H1 (cell line): ENCODE measurements around the gene ERI3. TPM values are rescaled to one million over a fixed set of nuclear protein-coding genes. Genes with fewer than 3 reads are reported as not detected.
A peak's percentile ranks its signal among the peaks of the same experiment; 100 is the strongest.

ENCODE experiments used
- CTCF ChIA-PET: fragments of 300-600 bp; sonication (Branson Sonifier 250); formaldehyde crosslinking; loops from one replicate; lab custom pipeline; 2021; ENCODE audit not compliant: partially characterized antibody; lab: Charles Lee
- POLR2A ChIA-PET: fragments of 300-600 bp; sonication (Branson Sonifier 250); formaldehyde crosslinking; loops from one replicate; lab custom pipeline; 2021; ENCODE audit warnings: inconsistent platforms; ENCODE audit not compliant: partially characterized antibody; lab: Charles Lee
- DNase-seq, 2 experiments: peaks; one replicate each; pipeline versions ENCODE4 v3.0.0 to v3.0.0-alpha.2; 2010 to 2022; ENCODE audit warnings: low spot score in 2 of 2, low read depth in 1 of 2, mixed read lengths in 1 of 2
- FAIRE-seq: peaks from 2 replicates; lab custom pipeline; 2011; peaks lifted over from hg19 to GRCh38; lab: Jason Lieb, UNC
- H2AFZ ChIP-seq: 2 replicates; pipeline ENCODE4 v1.8.1; 2012; ENCODE audit warnings: low read length, inconsistent platforms
- H2AK5ac ChIP-seq: 2 replicates; pipeline ENCODE4 v1.6.1; 2013; ENCODE audit warnings: low read depth, low read length
- H2BK120ac ChIP-seq: replicated peaks from 2 replicates; pipeline ENCODE3; 2013; ENCODE audit warnings: low read depth, low read length, inconsistent platforms
- H2BK12ac ChIP-seq: 2 replicates; pipeline ENCODE4 v1.6.1; 2013; ENCODE audit warnings: low read depth, low read length
- H2BK15ac ChIP-seq: 2 replicates; pipeline ENCODE4 v1.6.1; 2013; ENCODE audit warnings: low read length
- H2BK20ac ChIP-seq: 2 replicates; pipeline ENCODE4 v1.6.1; 2013; ENCODE audit warnings: low read length
- H2BK5ac ChIP-seq: 2 replicates; pipeline ENCODE4 v1.6.1; 2013; ENCODE audit warnings: low read depth, low read length
- H3K14ac ChIP-seq: 2 replicates; pipeline ENCODE4 v1.6.1; 2013; ENCODE audit warnings: inconsistent platforms; ENCODE audit not compliant: insufficient read length
- H3K18ac ChIP-seq: 2 replicates; pipeline ENCODE4 v1.6.1; 2013; ENCODE audit warnings: low read length; ENCODE audit errors: extremely low read depth
- H3K23ac ChIP-seq: 2 replicates; pipeline ENCODE4 v1.6.1; 2013; ENCODE audit warnings: inconsistent platforms; ENCODE audit not compliant: insufficient read length
- H3K23me2 ChIP-seq: 2 replicates; pipeline ENCODE4 v1.6.1; 2013; ENCODE audit warnings: low read depth, low read length
- H3K27ac ChIP-seq: 2 replicates; pipeline ENCODE4 v1.6.1; 2011; ENCODE audit warnings: low read depth, low read length, inconsistent platforms
- H3K27me3 ChIP-seq, 4 experiments: replicated peaks in 1 of 4; 1 replicate in 1 of 4; 2 replicates in 3 of 4; pipeline versions ENCODE4 v1.6.1 to v1.8.1; 2011 to 2013; ENCODE audit warnings: low read length in 3 of 4, mild to moderate bottlenecking in 3 of 4, inconsistent platforms in 2 of 4, mixed read lengths in 2 of 4, moderate library complexity in 1 of 4; ENCODE audit not compliant: control insufficient read depth in 3 of 4, insufficient read depth in 3 of 4; ENCODE audit errors: extremely low read depth in 1 of 4
- H3K36me3 ChIP-seq, 4 experiments: 2 replicates each; pipeline versions ENCODE4 v1.6.1 to v1.8.1; 2011 to 2013; ENCODE audit warnings: mild to moderate bottlenecking in 4 of 4, low read length in 3 of 4, moderate library complexity in 2 of 4, control low read depth in 1 of 4, inconsistent platforms in 1 of 4; ENCODE audit not compliant: insufficient read depth in 4 of 4, control insufficient read depth in 2 of 4
- H3K4ac ChIP-seq: replicated peaks from 2 replicates; pipeline ENCODE3; 2013; ENCODE audit warnings: low read length, low read depth, mixed read lengths, inconsistent platforms; ENCODE audit not compliant: insufficient read length
- H3K4me1 ChIP-seq, 4 experiments: replicated peaks in 1 of 4; 1 replicate in 1 of 4; 2 replicates in 3 of 4; pipeline versions ENCODE4 v1.6.1 to v1.8.1; 2011 to 2013; ENCODE audit warnings: low read length in 3 of 4, inconsistent platforms in 2 of 4, mixed read lengths in 1 of 4; ENCODE audit not compliant: insufficient read depth in 4 of 4, control insufficient read depth in 3 of 4
- H3K4me2 ChIP-seq, 2 experiments: 2 replicates each; pipeline versions ENCODE4 v1.6.1 to v1.8.1; 2011 to 2013; ENCODE audit warnings: low read depth in 2 of 2, low read length in 2 of 2, control low read depth in 1 of 2, inconsistent platforms in 1 of 2, mild to moderate bottlenecking in 1 of 2; ENCODE audit not compliant: insufficient read depth in 1 of 2
- H3K4me3 ChIP-seq, 4 experiments: fragments of 200-600, 300-600 bp in 1 of 4; sonication (generic), shearing (Covaris generic), sonication (Bioruptor Twin) in 1 of 4; 2 replicates each; pipeline versions ENCODE4 v1.5.1 to v1.8.1; 2011 to 2016; ENCODE audit warnings: low read length in 4 of 4, low read depth in 3 of 4, control low read depth in 2 of 4, inconsistent platforms in 2 of 4, mild to moderate bottlenecking in 2 of 4, mixed read lengths in 1 of 4, moderate library complexity in 1 of 4; ENCODE audit not compliant: insufficient read depth in 2 of 4; ENCODE audit errors: extremely low read depth in 1 of 4
- H3K56ac ChIP-seq: replicated peaks from 2 replicates; pipeline ENCODE3; 2013; ENCODE audit warnings: low read depth, mild to moderate bottlenecking, mixed read lengths, low read length, inconsistent platforms; ENCODE audit not compliant: insufficient read length
- H3K79me1 ChIP-seq: 2 replicates; pipeline ENCODE4 v1.6.1; 2013; ENCODE audit warnings: low read depth, low read length, control low read depth
- H3K79me2 ChIP-seq, 2 experiments: 2 replicates each; pipeline versions ENCODE4 v1.6.1 to v1.8.1; 2012 to 2013; ENCODE audit warnings: low read length in 2 of 2, mild to moderate bottlenecking in 2 of 2, inconsistent platforms in 1 of 2; ENCODE audit not compliant: insufficient read depth in 2 of 2, control insufficient read depth in 1 of 2
- H3K9ac ChIP-seq, 4 experiments: replicated peaks in 1 of 4; 1 replicate in 1 of 4; 2 replicates in 3 of 4; pipeline versions ENCODE4 v1.6.1 to v1.8.1; 2011 to 2013; ENCODE audit warnings: low read depth in 3 of 4, low read length in 3 of 4, control low read depth in 2 of 4, mild to moderate bottlenecking in 2 of 4, moderate library complexity in 2 of 4, inconsistent platforms in 1 of 4; ENCODE audit errors: extremely low read depth in 1 of 4
- H3K9me3 ChIP-seq, 2 experiments: 2 replicates each; pipeline versions ENCODE4 v1.6.1 to v1.8.1; 2012 to 2013; ENCODE audit warnings: mild to moderate bottlenecking in 2 of 2, moderate library complexity in 2 of 2, control low read depth in 1 of 2, inconsistent platforms in 1 of 2, low read depth in 1 of 2, low read length in 1 of 2, mixed read lengths in 1 of 2; ENCODE audit not compliant: insufficient read depth in 2 of 2
- H4K20me1 ChIP-seq, 2 experiments: replicated peaks in 1 of 2; 2 replicates each; pipeline versions ENCODE3 to v1.8.1; 2011 to 2013; ENCODE audit warnings: inconsistent platforms in 2 of 2, low read length in 2 of 2, mild to moderate bottlenecking in 1 of 2; ENCODE audit not compliant: insufficient read depth in 2 of 2, control insufficient read depth in 1 of 2
- H4K5ac ChIP-seq: 2 replicates; pipeline ENCODE4 v1.6.1; 2013; ENCODE audit warnings: low read length, low read depth, mixed read lengths, inconsistent platforms; ENCODE audit not compliant: insufficient read length
- H4K8ac ChIP-seq: 2 replicates; pipeline ENCODE4 v1.8.0; 2013; ENCODE audit warnings: mild to moderate bottlenecking, moderate library complexity, low read length, inconsistent platforms; ENCODE audit not compliant: insufficient read depth; ENCODE audit errors: extremely low read depth
- H4K91ac ChIP-seq: replicated peaks from 2 replicates; pipeline ENCODE3; 2013; ENCODE audit warnings: low read length, mixed read lengths, inconsistent platforms; ENCODE audit not compliant: insufficient read length
- WGBS, 2 experiments: shearing (Covaris generic) in 1 of 2; methylation state at CpG; one replicate each; pipeline versions ENCODE4 v1.1.6 to v1.1.7; 2013 to 2015; ENCODE audit warnings: low lambda C conversion rate in 2 of 2, mixed read lengths in 2 of 2, inconsistent platforms in 1 of 2, low coverage in 1 of 2, missing lambda C conversion rate in 1 of 2; ENCODE audit not compliant: insufficient replicate concordance in 2 of 2, insufficient coverage in 1 of 2, insufficient read length in 1 of 2; ENCODE audit errors: extremely low coverage in 1 of 2, missing lambda C conversion rate in 1 of 2; 5-methylcytosine and 5-hydroxymethylcytosine counted together
- polyA plus RNA-seq, 7 experiments: library from polyadenylated mRNA; depleted of rRNA in 3 of 7; stranded (reverse) in 5 of 7; unstranded in 2 of 7; fragments of >200 nt in 5 of 7; fragments of 200-250 nt in 2 of 7; gene quantifications; 1 replicate in 5 of 7; 2 replicates in 1 of 7; 4 replicates in 1 of 7; pipeline versions ENCODE4 v1.2.1 to v1.2.3, GENCODE V29; 2011 to 2013; ENCODE audit warnings: missing spikeins in 2 of 7, mixed read lengths in 2 of 7
- total RNA-seq: library from RNA; stranded (reverse); fragmentation: NEBNext Ultra II Directional; extraction: Animal tissue kit (Norgen Biotek cat#: 25700); gene quantifications from 2 replicates; pipeline ENCODE4 v1.2.1, GENCODE V29; 2021

ERI3 gene
- total and polyA plus RNA-seq, 2 of the 8 experiments (the other 6 are each of a cell fraction or from before 2014, with no cell fraction given), result 81.1 to 199 TPM

GRCh38 chr1:44267438-44267837 is 87.6 kb downstream of the ERI3 start:
- POLR2A ChIA-PET, result interaction anchor here (1.1 to 1.6 kb wide), 2 partner anchors 13 to 16 kb away, joined by 3 to 4 read pairs; no protein-coding TSS in a partner anchor

More at GRCh38 chr1:44267438-44267837, 87.6 kb downstream of the ERI3 start:
- H3K4me3 ChIP-seq, result no peak overlapping the region
- peaks cover 0 to 6% (median under 1%) of the 10 kb centered on the region in 4 experiments; a peak in 2 of 7 replicates for H3K4me1 ChIP-seq
- WGBS, 2 experiments, result 88% methylated on average over 5 of the region's 5 CpGs; no CpG with 5 or more reads in 1 of the 2 experiments
- H2AK5ac ChIP-seq, result no peak overlapping the region
- no peaks in the 10 kb centered on the region for H3K23me2 ChIP-seq
- H2BK12ac ChIP-seq, result no peak overlapping the region
- H4K5ac ChIP-seq, result no peak overlapping the region
- no peaks in the 10 kb centered on the region for H3K36me3 ChIP-seq
- H3K18ac ChIP-seq, result no peak overlapping the region
- peak overlapping the region; percentile 36; the same call in 1 of the 2 replicates for H4K8ac ChIP-seq
- H3K56ac ChIP-seq, result no peak overlapping the region
- no peak overlapping the region for H2AFZ ChIP-seq
- H3K27ac ChIP-seq, result no peak overlapping the region
- no peak overlapping the region for H2BK120ac ChIP-seq
- H3K9ac ChIP-seq, result no peak overlapping the region
- no peaks in the 10 kb centered on the region for H4K20me1 ChIP-seq
- no peaks in the 10 kb centered on the region for H3K79me2 ChIP-seq
- no peaks in the 10 kb centered on the region for H3K9me3 ChIP-seq
- no peak overlapping the region for H3K4ac ChIP-seq
- H3K4me2 ChIP-seq, result no peak overlapping the region
- H2BK15ac ChIP-seq, result no peak overlapping the region
- no peak overlapping the region for H3K23ac ChIP-seq
- H3K79me1 ChIP-seq, result peaks cover 5% of the 10 kb centered on the region
- no peaks in the 10 kb centered on the region for H3K27me3 ChIP-seq
- H2BK20ac ChIP-seq, result no peak overlapping the region
- H3K14ac ChIP-seq, result no peak overlapping the region
- H4K91ac ChIP-seq, result no peak overlapping the region
- FAIRE-seq (no peak), DNase-seq (no peak)
- no peak overlapping the region for H2BK5ac ChIP-seq
- CTCF ChIA-PET, result interaction anchor here (0.9 to 7.9 kb wide), 15 partner anchors 9 to 385 kb away, joined by 3 to 33 read pairs (median 4); no protein-coding TSS in a partner anchor
